Osteocyte (in vitro differentiated cells): ENCODE results near the gene TNPO3. TPM values are rescaled to one million over a fixed set of nuclear protein-coding genes. Genes with fewer than 3 reads are reported as not detected.

ENCODE experiments used
- DNase-seq: peaks from one replicate; pipeline ENCODE4 v3.0.0; 2021; ENCODE audit warnings: mixed read lengths; ENCODE audit not compliant: unreplicated experiment; ENCODE audit errors: extremely low spot score
- H3K27ac Mint-ChIP-seq: one replicate; pipeline ENCODE4 v1.8.0; 2021; ENCODE audit warnings: mild to moderate bottlenecking, mixed read lengths; ENCODE audit not compliant: unreplicated experiment
- H3K27me3 Mint-ChIP-seq: one replicate; pipeline ENCODE4 v1.8.0; 2021; ENCODE audit warnings: mixed read lengths; ENCODE audit not compliant: unreplicated experiment
- H3K36me3 Mint-ChIP-seq: one replicate; pipeline ENCODE4 v1.8.0; 2021; ENCODE audit warnings: mixed read lengths; ENCODE audit not compliant: unreplicated experiment
- H3K4me1 Mint-ChIP-seq: one replicate; pipeline ENCODE4 v1.8.0; 2021; ENCODE audit warnings: mixed read lengths; ENCODE audit not compliant: unreplicated experiment
- H3K4me3 Mint-ChIP-seq: one replicate; pipeline ENCODE4 v1.8.0; 2021; ENCODE audit warnings: mild to moderate bottlenecking, moderate library complexity, mixed read lengths; ENCODE audit not compliant: unreplicated experiment
- H3K9me3 Mint-ChIP-seq: one replicate; pipeline ENCODE4 v1.8.0; 2021; ENCODE audit warnings: mixed read lengths; ENCODE audit not compliant: unreplicated experiment
- total RNA-seq: library from RNA; stranded (reverse); gene quantifications from 2 replicates; pipeline ENCODE4 v1.2.1, GENCODE V29; 2021
- TF ChIP-seq, protein P1 (sequence below): fragments of 200-600 bp; sonication (generic); IDR thresholded peaks from 2 replicates; pipeline ENCODE4 v1.5.0; 2021; ENCODE audit warnings: antibody characterized with exemption, mild to moderate bottlenecking, moderate library complexity

The TNPO3 gene
- total RNA-seq, 1 donor from 2014 or later = 46.0 TPM

DNA sequence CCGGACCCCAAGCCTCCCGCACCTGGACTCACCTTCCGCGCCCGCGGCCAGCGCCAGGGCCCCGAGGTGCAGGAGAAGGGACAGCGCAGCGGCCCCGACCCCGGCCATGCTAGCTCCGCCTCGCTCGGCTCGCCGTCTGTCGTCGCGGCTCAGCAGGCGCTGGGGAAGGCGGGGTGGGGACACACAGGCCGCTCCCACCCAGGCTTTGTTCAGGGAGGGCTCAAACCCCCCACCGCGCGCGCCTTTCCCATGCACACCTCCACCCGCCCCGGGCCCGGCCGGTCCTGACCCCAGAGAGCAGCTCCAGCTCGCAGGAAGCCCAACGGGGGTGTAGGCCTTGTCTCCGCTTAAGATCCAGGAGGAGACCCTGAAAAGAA, 144.4 kb downstream of the TNPO3 start, which contains the start of gene KCP:
Gene KCP, minus strand, starts transcription at position 141 of the 377 bp plus-strand sequence. Its CDS starts 33 bp downstream, at position 108.
- Mint-ChIP-seq H3K9me3 (no peaks in the 10 kb centered on the region), H3K27ac (peak within 1 kb of the TSS; percentile 14), H3K27me3 (peaks cover 29% of the 10 kb centered on the region), H3K4me3 (peak within 1 kb of the TSS; percentile 71), H3K36me3 (no peaks in the 10 kb centered on the region), H3K4me1 (peaks cover 15% of the 10 kb centered on the region)
- TF ChIP-seq, protein P1, sequence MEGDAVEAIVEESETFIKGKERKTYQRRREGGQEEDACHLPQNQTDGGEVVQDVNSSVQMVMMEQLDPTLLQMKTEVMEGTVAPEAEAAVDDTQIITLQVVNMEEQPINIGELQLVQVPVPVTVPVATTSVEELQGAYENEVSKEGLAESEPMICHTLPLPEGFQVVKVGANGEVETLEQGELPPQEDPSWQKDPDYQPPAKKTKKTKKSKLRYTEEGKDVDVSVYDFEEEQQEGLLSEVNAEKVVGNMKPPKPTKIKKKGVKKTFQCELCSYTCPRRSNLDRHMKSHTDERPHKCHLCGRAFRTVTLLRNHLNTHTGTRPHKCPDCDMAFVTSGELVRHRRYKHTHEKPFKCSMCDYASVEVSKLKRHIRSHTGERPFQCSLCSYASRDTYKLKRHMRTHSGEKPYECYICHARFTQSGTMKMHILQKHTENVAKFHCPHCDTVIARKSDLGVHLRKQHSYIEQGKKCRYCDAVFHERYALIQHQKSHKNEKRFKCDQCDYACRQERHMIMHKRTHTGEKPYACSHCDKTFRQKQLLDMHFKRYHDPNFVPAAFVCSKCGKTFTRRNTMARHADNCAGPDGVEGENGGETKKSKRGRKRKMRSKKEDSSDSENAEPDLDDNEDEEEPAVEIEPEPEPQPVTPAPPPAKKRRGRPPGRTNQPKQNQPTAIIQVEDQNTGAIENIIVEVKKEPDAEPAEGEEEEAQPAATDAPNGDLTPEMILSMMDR = no peak
- no peak for DNase-seq

DNA sequence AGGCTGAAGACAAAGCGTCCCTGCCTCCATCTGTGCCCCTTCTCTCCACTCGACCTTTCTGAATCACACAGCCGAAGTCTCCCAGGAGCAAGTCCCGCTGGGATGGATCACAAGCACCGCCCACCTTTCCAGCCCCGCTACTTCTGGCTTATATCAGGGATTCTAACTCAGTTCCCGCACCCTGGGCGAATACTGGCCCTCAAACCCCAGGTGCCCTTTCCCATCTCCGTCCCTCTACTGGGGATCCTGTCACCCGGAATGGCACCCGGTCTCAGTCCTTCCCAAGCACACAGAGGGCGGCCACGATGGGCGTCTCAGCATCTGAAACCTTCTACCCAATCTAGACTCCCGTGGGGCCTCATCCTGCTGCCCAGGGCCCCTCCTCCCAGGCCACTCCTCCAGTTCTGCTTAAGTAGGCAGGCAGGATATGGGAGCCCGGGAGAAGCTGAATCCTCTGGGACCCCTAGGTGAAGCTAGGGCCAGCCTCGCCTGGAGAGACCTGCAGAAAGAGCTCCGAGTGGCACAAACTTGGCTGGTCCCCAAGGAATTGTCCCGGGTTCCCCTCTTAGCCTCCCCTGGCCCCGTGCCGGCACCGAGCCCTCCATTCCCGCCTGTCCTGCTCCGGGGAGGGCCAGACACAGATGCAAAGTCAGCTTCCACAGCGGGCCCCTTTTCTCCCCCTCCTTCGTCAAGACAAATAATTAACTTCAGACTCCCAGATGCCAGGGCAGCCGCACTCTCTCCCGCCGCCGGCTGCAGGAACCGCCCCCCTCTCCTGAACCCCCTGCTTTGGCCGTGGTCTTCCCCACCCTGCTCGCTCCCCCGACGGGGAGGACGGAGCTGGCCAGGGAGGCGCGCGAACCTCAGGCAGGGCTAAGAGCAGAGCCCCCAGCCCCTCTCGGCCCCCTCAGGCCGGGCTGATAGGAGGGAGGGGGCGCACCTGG, 145.0 kb downstream of the TNPO3 start:
- Mint-ChIP-seq H3K36me3 (no peaks in the 10 kb centered on the region), H3K27me3 (peaks cover 25% of the 10 kb centered on the region), H3K4me3 (peak overlapping the region; percentile 71), H3K9me3 (no peaks in the 10 kb centered on the region), H3K27ac (peak overlapping the region; percentile 14), H3K4me1 (peaks cover 15% of the 10 kb centered on the region)
- DNase-seq = no peak
- TF ChIP-seq, protein P1 = no peak

DNA sequence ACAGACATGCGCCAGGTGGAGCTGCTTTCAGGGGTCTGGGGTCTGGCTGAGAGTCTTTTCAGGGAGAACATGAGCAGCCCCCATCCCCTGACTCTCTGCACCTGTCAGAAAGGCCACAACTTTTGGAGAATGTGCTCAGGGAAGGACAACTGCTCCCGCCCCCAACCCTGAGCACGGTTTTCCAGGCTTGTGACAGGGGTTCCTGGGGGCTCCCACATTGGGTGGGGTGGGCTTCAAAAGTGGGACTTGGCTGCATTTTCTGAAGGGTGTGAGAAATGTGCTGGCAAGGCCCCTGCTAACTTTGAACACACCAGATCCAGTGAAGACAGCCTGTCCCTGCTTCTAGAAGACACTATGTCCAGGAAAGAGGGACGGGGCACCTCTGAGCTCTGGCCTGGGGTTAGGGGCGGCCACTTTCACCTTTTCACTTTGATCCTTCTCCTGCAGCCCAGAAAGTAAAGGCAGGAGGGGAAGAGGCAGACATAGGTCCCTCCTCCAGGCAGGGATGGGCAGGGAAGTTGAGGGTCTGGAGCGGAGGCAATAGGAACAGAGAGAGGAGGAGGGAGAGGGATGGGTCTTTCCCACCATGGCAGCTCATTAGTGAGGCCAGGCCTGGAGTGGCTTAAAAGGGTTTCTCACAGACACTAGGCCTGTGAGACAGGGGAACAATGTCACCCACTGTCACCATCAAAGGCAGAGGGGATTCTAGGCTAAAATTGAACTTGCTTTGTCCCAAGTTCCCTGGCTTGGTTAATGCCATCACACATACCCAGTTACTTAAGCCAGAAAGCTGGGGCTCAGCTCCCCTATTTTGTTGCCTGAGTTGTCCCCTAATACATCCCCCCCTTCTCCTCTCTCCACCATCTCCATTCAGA, 145.9 kb downstream of the TNPO3 start:
- Mint-ChIP-seq H3K36me3 (no peaks in the 10 kb centered on the region), H3K4me1 (peaks cover 15% of the 10 kb centered on the region), H3K27me3 (peaks cover 25% of the 10 kb centered on the region), H3K4me3 (peak overlapping the region; percentile 71), H3K27ac (no peak overlapping the region), H3K9me3 (no peaks in the 10 kb centered on the region)
- TF ChIP-seq, protein P1 = no peak
- DNase-seq = no peak

DNA sequence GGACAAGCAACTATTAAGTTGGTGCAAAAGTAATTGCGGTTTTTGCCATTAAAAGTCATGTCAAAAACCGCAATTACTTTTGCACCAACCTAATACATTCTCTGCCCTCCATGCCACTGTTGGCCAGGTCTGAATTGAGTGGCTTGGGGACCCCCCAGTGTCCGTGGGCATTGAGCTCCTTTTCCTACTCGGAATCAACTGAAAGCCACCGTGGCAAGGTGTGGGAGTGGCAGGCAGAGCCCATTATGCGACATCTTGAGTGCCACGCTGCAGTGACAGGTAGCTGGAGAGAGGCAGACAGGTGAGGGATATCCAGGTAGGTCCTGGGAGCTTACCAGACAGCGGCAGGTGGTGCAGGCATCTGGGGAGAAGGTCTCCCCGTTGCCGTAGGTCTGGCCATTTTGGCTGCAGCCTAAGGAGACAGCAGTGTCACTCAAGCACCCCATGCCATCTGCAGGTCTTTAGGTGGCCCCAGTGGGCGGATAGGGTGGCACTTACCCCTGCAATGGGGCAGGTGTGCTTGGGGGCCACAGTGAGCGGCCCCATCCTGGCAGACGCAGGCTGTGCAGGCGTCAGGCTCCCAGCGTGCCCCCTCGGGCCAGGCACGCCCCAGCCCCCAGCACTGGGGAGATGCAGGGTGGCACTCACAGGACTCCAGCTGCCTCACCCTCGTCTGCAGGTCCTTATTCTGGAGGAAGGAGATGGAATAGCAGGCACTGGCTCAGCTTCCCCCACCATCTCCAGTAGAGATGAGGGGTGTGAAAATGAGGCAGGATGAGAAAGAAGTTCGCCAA, 147.9 kb downstream of the TNPO3 start:
- Mint-ChIP-seq H3K4me3 (no peak overlapping the region), H3K27me3 (peaks cover 34% of the 10 kb centered on the region), H3K9me3 (no peaks in the 10 kb centered on the region), H3K4me1 (peaks cover 20% of the 10 kb centered on the region), H3K27ac (no peak overlapping the region), H3K36me3 (no peaks in the 10 kb centered on the region)
- DNase-seq = no peak
- TF ChIP-seq, protein P1 = no peak
